ENCODE results near the gene EIF4G1.

- TF ChIP-seq CTCF (IDR thresholded peaks at IDR 0.05) (no peak), POLR2A (IDR thresholded peaks at IDR 0.05) (no peak)
Measured at GRCh38 chr3:184382326-184383032, 68.1 kb downstream of the EIF4G1 start.
